GM12875 (cell line): ENCODE results near the gene ARL13B.

Experiments used
- H3K4me3 ChIP-seq: one replicate; pipeline ENCODE4 v1.5.1; 2011; ENCODE audit warnings: low read depth, low read length, control low read depth
- TF ChIP-seq, protein P1 (sequence below): IDR thresholded peaks from 2 replicates; pipeline ENCODE4 v1.5.1; 2011; ENCODE audit warnings: low read depth, mild to moderate bottlenecking, control low read depth, inconsistent platforms, low read length, moderate library complexity, borderline replicate concordance; ENCODE audit not compliant: insufficient read depth

The ARL13B gene

DNA sequence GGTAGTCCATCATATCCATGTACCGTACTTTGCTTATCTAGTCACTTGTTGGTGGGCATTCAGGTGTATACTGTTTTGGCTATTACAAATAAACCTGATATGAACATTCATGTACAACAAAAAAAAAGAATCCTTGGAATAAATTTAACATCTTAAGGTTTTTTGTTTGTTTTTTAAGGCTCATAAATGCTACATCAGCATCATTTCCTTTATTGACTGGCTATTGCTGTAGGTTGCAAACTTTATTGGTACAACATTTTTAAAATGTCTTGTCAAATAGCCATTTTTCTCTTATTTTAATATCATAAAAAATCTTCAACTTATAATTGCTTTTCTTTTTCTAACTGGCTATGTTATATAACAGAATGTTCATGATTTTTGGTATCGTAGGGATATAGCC is 66.6 kb downstream of the ARL13B start:
- TF ChIP-seq, protein P1, sequence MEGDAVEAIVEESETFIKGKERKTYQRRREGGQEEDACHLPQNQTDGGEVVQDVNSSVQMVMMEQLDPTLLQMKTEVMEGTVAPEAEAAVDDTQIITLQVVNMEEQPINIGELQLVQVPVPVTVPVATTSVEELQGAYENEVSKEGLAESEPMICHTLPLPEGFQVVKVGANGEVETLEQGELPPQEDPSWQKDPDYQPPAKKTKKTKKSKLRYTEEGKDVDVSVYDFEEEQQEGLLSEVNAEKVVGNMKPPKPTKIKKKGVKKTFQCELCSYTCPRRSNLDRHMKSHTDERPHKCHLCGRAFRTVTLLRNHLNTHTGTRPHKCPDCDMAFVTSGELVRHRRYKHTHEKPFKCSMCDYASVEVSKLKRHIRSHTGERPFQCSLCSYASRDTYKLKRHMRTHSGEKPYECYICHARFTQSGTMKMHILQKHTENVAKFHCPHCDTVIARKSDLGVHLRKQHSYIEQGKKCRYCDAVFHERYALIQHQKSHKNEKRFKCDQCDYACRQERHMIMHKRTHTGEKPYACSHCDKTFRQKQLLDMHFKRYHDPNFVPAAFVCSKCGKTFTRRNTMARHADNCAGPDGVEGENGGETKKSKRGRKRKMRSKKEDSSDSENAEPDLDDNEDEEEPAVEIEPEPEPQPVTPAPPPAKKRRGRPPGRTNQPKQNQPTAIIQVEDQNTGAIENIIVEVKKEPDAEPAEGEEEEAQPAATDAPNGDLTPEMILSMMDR: no peak
- H3K4me3 ChIP-seq: no peak overlapping the region

DNA sequence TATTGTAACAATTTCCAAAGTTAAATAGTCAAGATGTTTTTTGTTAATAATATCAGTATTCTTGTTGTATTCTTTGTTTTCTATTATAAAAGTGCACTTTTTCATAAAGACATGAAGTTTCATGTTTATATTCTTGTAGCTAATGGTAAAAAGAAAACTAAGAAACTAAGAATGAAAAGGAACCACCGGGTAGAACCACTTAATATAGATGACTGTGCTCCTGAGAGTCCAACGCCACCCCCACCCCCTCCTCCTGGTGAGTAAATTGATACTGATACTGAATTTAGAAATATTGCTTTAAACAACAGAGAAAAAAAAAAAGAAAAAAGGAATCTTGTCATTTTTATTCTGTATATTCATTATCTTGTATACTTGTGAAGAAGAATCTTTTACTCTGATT is 69.3 kb downstream of the ARL13B start:
- no peak overlapping the region for H3K4me3 ChIP-seq
- TF ChIP-seq, protein P1: no peak

DNA sequence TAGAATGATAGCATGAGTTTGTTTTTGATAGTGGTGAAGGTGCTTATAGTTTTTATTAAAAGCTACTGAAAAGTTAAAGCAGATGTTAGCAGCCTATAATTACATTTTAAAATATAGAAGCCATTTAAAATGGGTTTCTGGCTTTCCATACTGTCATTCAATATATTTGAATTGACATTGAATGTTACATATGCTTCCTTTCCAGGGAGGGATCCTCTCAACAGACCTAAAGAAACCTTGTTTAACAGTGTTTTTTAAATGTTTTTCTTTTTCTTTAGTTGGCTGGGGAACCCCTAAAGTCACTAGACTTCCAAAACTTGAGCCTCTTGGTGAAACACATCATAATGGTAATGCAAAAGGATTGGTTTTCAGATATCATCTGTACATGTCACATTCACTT is 70.6 kb downstream of the ARL13B start:
- H3K4me3 ChIP-seq: no peak overlapping the region
- TF ChIP-seq, protein P1: no peak

DNA sequence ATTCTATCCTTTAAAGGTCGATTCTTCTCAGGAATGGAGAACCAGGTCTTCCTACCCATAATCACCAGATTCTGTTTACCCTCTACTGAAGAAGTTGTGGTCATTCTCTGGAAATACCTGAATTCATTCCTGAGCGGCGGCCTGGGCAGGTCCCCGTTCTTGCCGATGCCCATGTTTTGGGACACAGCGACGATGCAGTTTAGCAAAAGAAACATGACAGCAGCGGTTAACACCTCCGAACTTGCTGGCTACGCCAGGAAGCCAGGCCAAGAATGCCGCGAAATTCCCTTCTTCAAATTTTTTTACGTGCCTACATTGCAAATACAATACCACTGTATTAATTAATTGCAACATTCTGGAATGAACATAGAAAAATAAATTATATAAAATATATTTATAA is 81.3 kb downstream of the ARL13B start:
- TF ChIP-seq, protein P1: no peak
- no peak overlapping the region for H3K4me3 ChIP-seq

DNA sequence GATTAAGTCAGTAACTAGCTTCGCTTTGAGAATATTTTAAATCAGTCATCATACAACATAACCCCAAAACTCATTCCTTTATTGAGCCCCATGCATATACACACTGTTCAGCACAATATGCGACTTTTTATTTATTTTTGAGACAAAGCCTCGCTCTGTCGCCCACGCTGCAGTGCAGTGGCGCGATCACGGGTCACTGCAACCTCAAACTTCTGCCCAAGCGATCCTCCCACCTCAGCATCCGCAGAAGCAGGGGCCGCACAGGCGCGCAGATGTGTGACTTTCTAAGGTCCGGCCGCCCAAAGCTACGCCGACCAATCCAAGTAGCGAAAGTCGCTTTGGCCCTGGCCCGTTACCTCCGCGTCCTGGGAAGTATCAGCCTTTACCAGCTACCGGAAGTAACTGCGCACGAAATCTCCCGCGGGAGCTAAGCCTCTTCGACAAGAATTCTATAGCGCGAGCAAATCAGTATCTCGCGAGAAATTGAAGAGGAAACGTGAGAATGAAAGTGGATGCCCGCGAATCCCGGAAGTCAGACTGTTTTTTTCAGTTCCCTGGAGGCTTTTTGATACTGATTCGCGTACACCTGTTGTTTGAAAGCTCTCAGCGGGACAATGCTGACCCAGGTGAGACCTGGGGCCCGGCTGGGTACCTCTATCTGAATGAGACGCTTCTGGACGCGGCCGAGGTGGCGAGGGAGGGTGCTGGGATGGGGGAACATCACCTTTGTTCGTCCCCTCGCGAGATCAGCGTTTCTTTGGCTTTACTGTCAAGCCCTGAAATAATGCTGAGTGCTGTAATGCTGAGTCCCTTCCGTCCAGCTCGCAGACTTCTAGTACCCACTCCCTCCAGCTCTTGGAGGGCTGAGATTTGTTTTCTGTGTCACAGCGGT is 82.8 kb downstream of the ARL13B start, which contains the start of the genes DHFR2 and NSUN3:
Gene DHFR2, minus strand, starts transcription at position 404 of the 892 bp plus-strand sequence. CDS start 1,405 bp downstream, outside the sequence.
Gene NSUN3, plus strand, starts transcription at position 549 of the 892 bp plus-strand sequence. Its CDS starts 66 bp downstream, at position 615.
- H3K4me3 ChIP-seq: peak within 1 kb of the TSS; percentile 66
- TF ChIP-seq, protein P1: no peak

DNA sequence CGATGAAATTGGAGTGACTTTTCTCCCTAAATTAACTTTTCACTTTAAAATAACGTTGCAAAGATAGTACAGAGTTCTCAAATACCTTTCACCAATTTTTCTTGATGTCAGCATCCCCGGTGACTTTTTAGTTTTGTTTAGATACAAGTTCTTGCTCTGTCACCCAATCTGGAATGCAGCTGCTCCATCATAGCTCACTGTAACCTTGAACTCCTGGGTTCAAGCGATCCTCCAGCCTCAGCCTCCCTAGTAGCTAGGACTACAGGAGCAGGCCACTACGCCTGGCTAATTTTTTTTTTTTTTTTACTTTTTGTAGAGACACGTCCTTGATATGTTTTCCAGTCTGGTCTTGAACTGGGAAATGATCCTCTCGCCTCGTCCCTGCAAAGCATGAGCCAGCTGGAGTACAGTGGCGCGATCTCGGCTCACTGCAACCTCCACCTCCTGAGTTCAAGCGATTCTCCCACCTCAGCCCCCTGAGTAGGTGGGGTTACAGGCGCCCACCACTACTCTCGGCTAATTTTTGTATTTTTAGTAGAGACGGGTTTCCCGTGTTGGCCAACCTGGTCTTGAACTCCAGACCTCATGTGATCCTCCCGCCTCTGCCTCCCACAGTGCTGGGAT is 83.7 kb downstream of the ARL13B start:
- TF ChIP-seq, protein P1: no peak
- peak overlapping the region; percentile 66 for H3K4me3 ChIP-seq
